Brain microvascular endothelial cell (primary cell): Measurements from ENCODE around the gene CST4.
"Not testable (repeated sequence)": the region's sequence is repeated elsewhere in the genome, so short reads cannot be mapped to it uniquely, and the experiment has no call there.

ENCODE experiments used
- DNase-seq: peaks from one replicate; pipeline ENCODE4 v3.0.0-alpha.2; 2020
- H3K27ac ChIP-seq: fragments of 250-450 bp; sonication (Bioruptor Pico); 2 replicates; pipeline ENCODE4 v1.5.1; 2020; ENCODE audit warnings: mild to moderate bottlenecking, moderate library complexity
- H3K27me3 ChIP-seq: fragments of 250-450 bp; sonication (Bioruptor Pico); replicated peaks from 2 replicates; pipeline ENCODE4 v1.5.1; 2020; ENCODE audit warnings: mild to moderate bottlenecking
- H3K36me3 ChIP-seq: fragments of 250-450 bp; sonication (Bioruptor Pico); replicated peaks from 2 replicates; pipeline ENCODE4 v1.5.1; 2020; ENCODE audit warnings: mild to moderate bottlenecking
- H3K4me3 ChIP-seq: 2 replicates; pipeline ENCODE4 v1.5.1; 2011; ENCODE audit warnings: low read depth, mild to moderate bottlenecking, control low read depth, low read length, moderate library complexity
- CTCF ChIP-seq: IDR thresholded peaks from 2 replicates; pipeline ENCODE4 v1.5.1; 2011; ENCODE audit warnings: low read depth, mild to moderate bottlenecking, moderate library complexity, low read length, control low read depth, inconsistent platforms; ENCODE audit errors: missing control alignments
- in situ Hi-C: cut with HindIII; loops from 2 replicates; pipeline ENCODE4 v1.10.0; 2017; ENCODE audit warnings: low sequenced_read_pairs, low pct_ligation_motif_present

Gene CST4

GRCh38 chr20:23697947-23698346, 9.1 kb upstream of the CST4 start:
- in situ Hi-C loops = no loop called here
- TF ChIP-seq CTCF = no peak
- no peak overlapping the region for H3K27ac ChIP-seq

DNA sequence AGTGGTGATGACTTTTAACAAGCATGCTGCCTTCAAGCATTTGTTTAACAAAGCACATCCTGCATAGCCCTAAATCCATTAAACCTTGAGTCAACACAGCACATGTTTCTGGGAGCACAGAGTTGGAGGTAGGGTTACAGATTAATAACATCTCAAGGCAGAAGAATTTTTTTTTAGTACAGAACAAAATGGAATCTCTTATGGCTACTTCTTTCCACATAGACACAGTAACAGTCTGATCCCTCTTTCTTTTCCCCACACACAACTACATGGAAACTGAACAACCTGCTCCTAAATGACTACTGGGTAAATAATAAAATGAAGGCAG, 6.2 kb upstream of the CST4 start:
- H3K4me3 ChIP-seq, H3K27me3 ChIP-seq, H3K27ac ChIP-seq, in situ Hi-C loops, DNase-seq, H3K36me3 ChIP-seq: not testable (repeated sequence)

More at GRCh38 chr20:23697947-23698346, 9.1 kb upstream of the CST4 start:
- DNase-seq = no peak
- Histone ChIP-seq H3K36me3 (no peaks in the 10 kb centered on the region), H3K4me3 (no peak overlapping the region), H3K27me3 (no peaks in the 10 kb centered on the region)

DNA sequence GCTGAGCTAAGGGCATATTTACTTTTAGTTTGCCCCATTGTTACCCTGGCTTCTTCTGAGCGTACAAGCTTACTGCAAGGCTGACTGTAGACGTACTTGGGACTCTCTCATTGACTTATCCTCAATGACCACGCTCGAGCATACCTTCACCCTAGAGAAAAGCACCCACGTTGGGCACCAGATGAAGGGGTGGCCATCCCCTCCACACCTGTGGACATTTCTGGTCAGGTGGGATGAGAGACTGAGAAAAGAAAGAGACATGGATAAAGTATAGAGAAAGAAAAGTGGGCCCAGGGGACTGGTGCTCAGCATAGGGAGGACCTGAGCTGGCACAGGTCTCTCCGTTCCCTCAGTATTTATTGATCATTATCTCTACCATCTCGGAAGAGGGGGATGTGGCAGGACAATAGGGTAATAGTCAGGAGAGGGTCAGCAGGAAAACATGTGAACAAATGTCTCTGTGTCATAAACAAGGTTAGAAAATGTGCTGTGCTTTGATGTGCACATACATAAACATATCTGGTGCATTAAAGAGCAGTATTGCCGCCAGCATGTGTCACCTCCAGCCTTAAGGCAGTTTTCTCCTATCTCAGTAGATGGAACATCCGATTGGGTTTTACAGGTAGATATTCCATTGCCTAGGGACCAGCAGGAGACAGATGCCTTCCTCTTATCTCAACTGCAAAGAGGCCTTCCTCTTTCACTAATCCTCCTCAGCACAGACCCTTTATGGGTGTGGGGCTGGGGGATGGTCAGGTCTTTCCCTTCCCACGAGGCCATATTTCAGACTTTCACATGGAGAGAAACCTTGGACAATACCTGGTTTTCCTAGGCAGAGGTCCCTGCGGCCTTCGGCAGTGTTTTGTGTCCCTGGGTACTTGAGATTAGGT, 5.6 kb upstream of the CST4 start:
- H3K27me3 ChIP-seq, H3K36me3 ChIP-seq, H3K27ac ChIP-seq, DNase-seq, in situ Hi-C loops, H3K4me3 ChIP-seq: not testable (repeated sequence)

- in situ Hi-C loops, H3K4me3 ChIP-seq, H3K36me3 ChIP-seq, H3K27me3 ChIP-seq: not testable (repeated sequence)
- peak; percentile 79 for DNase-seq
- peak overlapping the region; percentile 32 for H3K27ac ChIP-seq
Measured at GRCh38 chr20:23692725-23693619, 4.1 kb upstream of the CST4 start.

DNA sequence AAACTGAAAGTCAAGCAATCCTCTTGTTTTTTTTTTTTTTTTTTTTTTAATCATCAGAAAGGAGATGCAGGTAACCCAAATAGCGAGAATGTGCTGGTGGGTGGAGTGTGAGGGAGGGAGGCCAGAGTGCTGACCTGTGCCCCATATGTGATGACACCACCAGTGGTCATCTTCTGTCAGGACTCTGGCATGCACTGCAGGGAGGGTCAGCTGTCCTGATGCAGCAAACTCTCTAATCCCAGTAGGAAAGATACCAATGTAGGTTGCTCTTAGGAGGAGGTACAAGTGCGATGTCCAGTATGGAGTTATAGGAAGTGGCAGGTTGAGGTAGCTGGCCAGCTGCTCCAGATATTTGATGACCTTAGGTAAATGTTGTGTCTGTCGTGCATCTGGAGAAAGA, 2.8 kb upstream of the CST4 start:
- no peak for DNase-seq
- no peak for TF ChIP-seq CTCF
- Histone ChIP-seq H3K27me3 (no peaks in the 10 kb centered on the region), H3K36me3 (no peaks in the 10 kb centered on the region), H3K27ac (no peak overlapping the region), H3K4me3 (no peak overlapping the region)
- in situ Hi-C loops = no loop called here

- no peak for DNase-seq
- H3K4me3 ChIP-seq = no peak overlapping the region
- no peak for TF ChIP-seq CTCF
- H3K27me3 ChIP-seq = no peaks in the 10 kb centered on the region
- H3K36me3 ChIP-seq = no peaks in the 10 kb centered on the region
- H3K27ac ChIP-seq = no peak overlapping the region
- in situ Hi-C loops = no loop called here
Measured at GRCh38 chr20:23690581-23690980, 1.7 kb upstream of the CST4 start.

GRCh38 chr20:23689399-23689690, 507 bp upstream of the CST4 start:
- DNase-seq = no peak
- Histone ChIP-seq H3K27ac (no peak overlapping the region), H3K36me3 (no peaks in the 10 kb centered on the region), H3K27me3 (no peaks in the 10 kb centered on the region), H3K4me3 (no peak overlapping the region)
- in situ Hi-C loops = no loop called here
- no peak for TF ChIP-seq CTCF
